ENCODE measurements around the gene CCL13.

DNA sequence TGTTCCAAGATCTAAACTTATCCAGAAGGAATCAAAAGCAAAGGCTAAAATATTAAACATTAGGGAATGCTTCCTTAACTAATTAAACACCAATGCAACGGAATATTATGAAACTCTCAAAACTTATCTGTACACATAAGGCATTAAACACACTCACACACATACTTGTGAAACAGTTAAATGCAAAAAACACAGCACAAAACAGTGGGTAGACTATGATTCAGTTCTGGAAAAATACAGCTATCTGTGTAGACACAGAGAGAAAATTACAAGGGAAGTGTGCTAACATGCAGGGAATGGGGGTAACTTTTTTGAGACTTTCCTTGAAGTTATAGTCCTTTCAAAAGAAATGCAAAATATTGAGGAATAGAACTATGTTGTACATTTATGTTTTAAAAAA is 43.4 kb downstream of the CCL13 start:
- TF ChIP-seq TAF1 (IDR thresholded peaks at IDR 0.05; ENCODE audit: low read depth): no peak
- TF ChIP-seq YY1 (IDR thresholded peaks at IDR 0.05; ENCODE audit: low read depth): no peak
- no peak for TF ChIP-seq RAD21 (IDR thresholded peaks at IDR 0.05; ENCODE audit: low read depth)

All from Ishikawa (cell line).